Panc1 (cell line): Measurements from ENCODE around the gene EVI2B. TPM values are rescaled to one million over a fixed set of nuclear protein-coding genes. Genes with fewer than 3 reads are reported as not detected.
"Not testable (repeated sequence)": the region's sequence is repeated elsewhere in the genome, so short reads cannot be mapped to it uniquely, and the experiment has no call there.

ENCODE experiments used
- ATAC-seq: fragments of 200-7000 bp; cut with Tn5 transposase; 2 replicates; pipeline ENCODE4 v1.9.1; 2020; ENCODE audit warnings: mild to moderate bottlenecking, moderate library complexity
- BruUV-seq: library from RNA; stranded (reverse); fragments of 400-500 nt; replicated peaks from 2 replicates; lab custom pipeline; 2021; lab: Mats Ljungman, UMichigan
- CTCF ChIA-PET: fragments of 300-600 bp; sonication (Branson Sonifier 250); formaldehyde crosslinking; loops from one replicate; lab custom pipeline; 2022; ENCODE audit warnings: antibody characterized with exemption; lab: Charles Lee
- POLR2A ChIA-PET: fragments of 300-600 bp; sonication (Branson Sonifier 250); formaldehyde crosslinking; loops from one replicate; lab custom pipeline; 2022; ENCODE audit warnings: antibody characterized with exemption; lab: Charles Lee
- DNase-seq: peaks from one replicate; pipeline ENCODE4 v3.0.0-alpha.2; 2010; ENCODE audit warnings: low read depth, low spot score
- H3K27ac ChIP-seq: 2 replicates; pipeline ENCODE4 v1.5.1; 2011; ENCODE audit warnings: mild to moderate bottlenecking, low read length, inconsistent platforms
- H3K27me3 ChIP-seq: fragments of 200-500 bp; sonication (Bioruptor generic); 2 replicates; pipeline ENCODE4 v1.6.0; 2014; ENCODE audit warnings: low read length, inconsistent platforms; ENCODE audit not compliant: control insufficient read depth, insufficient read depth
- H3K36me3 ChIP-seq: fragments of 200-500 bp; sonication (Bioruptor generic); 2 replicates; pipeline ENCODE4 v1.5.1; 2014; ENCODE audit warnings: inconsistent platforms, mild to moderate bottlenecking, low read length, moderate library complexity; ENCODE audit not compliant: control insufficient read depth, insufficient read depth
- H3K4me1 ChIP-seq: 2 replicates; pipeline ENCODE4 v1.5.1; 2011; ENCODE audit warnings: inconsistent platforms, mild to moderate bottlenecking, low read length, moderate library complexity; ENCODE audit not compliant: control insufficient read depth, insufficient read depth
- H3K4me3 ChIP-seq, 2 experiments: 2 replicates each; pipeline ENCODE4 v1.5.1; 2011 to 2012; ENCODE audit warnings: low read depth in 2 of 2, low read length in 2 of 2, mild to moderate bottlenecking in 2 of 2, inconsistent platforms in 1 of 2, moderate library complexity in 1 of 2
- H3K9me3 ChIP-seq: fragments of 200-500 bp; sonication (Bioruptor generic); 2 replicates; pipeline ENCODE4 v1.5.1; 2014; ENCODE audit warnings: low read depth, mild to moderate bottlenecking, inconsistent platforms, low read length, moderate library complexity; ENCODE audit not compliant: control insufficient read depth, insufficient read depth
- POLR2AphosphoS5 ChIP-seq: IDR thresholded peaks from 2 replicates; pipeline ENCODE4 v1.6.1; 2012; ENCODE audit warnings: mild to moderate bottlenecking, low read depth, low read length, moderate library complexity
- SIN3A ChIP-seq: IDR thresholded peaks from 2 replicates; pipeline ENCODE4 v1.6.1; 2012; ENCODE audit warnings: low read depth, mild to moderate bottlenecking, low read length, moderate library complexity, borderline replicate concordance; ENCODE audit not compliant: insufficient read depth
- TCF7L2 ChIP-seq: IDR thresholded peaks from 2 replicates; pipeline ENCODE4 v1.6.1; 2011; ENCODE audit warnings: mild to moderate bottlenecking, low read depth, low read length, inconsistent platforms
- in situ Hi-C: cut with HindIII; loops from 2 replicates; pipeline ENCODE4 v1.10.0; 2016; ENCODE audit warnings: low sequenced_read_pairs, low pct_unique_long_range_greater_than_20kb
- intact Hi-C: fragments of 100-400 bp; cut with micrococcal nuclease; formaldehyde crosslinking; loops from one replicate; pipeline ENCODE4 v1.10.0; 2022; ENCODE audit not compliant: unreplicated experiment
- total RNA-seq: library from RNA; stranded (reverse); gene quantifications from one replicate; pipeline ENCODE4 v1.2.1, GENCODE V29; 2021; ENCODE audit not compliant: unreplicated experiment
- TF ChIP-seq, protein P1 (sequence below): fragments of 450-650 bp; IDR thresholded peaks from 2 replicates; pipeline ENCODE4 v1.5.1; 2017; ENCODE audit warnings: mild to moderate bottlenecking
- TF ChIP-seq, protein P2 (sequence below), 2 experiments: IDR thresholded peaks; 2 replicates each; pipeline ENCODE4 v1.6.1; 2011 to 2012; ENCODE audit warnings: low read depth in 2 of 2, control low read depth in 1 of 2, low read length in 1 of 2, mild to moderate bottlenecking in 1 of 2, moderate library complexity in 1 of 2; ENCODE audit not compliant: insufficient read depth in 1 of 2

The EVI2B gene
- total RNA-seq, 1 experiment from 2014 or later, result 0.08 TPM

DNA sequence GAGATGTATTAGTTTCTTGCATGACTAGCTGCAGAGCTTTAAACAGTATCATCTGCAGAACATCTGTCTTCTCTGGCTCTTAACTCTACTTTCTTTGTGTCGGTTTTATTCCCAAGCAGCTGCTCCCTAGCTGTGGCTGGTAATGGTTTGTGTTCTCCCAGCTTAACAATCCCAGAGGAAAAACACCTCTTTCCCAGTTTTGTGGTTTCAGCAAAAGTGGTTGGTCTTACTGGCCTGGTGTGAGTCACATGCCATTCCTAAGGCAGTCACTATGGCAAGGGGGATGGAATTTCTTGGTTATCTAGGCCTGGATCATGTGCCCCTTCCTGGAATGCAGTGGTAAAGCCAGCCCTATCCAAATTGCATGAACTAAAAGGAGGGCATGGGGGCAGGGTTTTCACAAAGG lies 44.3 kb downstream of the EVI2B start:
- Histone ChIP-seq H3K27me3 (no peaks in the 10 kb centered on the region), H3K4me3 (no peak overlapping the region), H3K27ac (no peak overlapping the region; the same call in 1 of the 2 replicates), H3K36me3 (peaks cover 9% of the 10 kb centered on the region), H3K4me1 (peaks cover 9% of the 10 kb centered on the region; the same call in 1 of the 2 replicates), H3K9me3 (no peaks in the 10 kb centered on the region)
- ATAC-seq (peak; percentile 97), DNase-seq (peak; percentile 24)
- intact Hi-C loops, result no loop called here
- CTCF ChIA-PET, result interaction anchor here (0.6 kb wide), 1 partner anchor 9 kb away, joined by 4 read pairs; no protein-coding TSS in a partner anchor
- TF ChIP-seq SIN3A, result no peak
- POLR2A ChIA-PET, result no interaction called here
- no TSS peak for BruUV-seq
- in situ Hi-C loops, result no loop called here

DNA sequence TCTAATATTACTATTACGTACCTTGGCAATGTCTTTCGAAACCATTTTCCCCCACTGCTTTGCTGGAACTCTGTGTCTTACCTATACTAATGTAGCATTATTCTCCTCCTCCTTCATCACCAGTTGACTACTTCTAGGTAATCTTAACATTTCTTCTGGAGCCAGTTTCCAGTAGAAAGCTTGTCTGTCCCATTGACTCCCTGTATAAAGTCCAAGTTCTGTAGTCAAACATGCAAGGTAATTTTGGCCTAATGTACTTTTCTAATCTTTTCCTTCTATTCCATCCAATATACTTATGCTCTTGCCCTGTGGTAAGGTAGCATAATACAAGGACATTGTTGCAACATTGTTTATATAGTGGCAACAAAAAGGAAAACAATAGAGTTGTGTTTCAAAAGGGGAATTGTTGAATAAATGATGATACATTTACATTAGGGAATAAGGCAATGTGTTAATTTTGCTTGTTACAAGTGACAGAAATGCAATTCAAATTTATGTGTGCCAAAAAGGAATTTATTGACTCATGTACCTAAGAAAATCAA lies 44.7 kb downstream of the EVI2B start:
- in situ Hi-C loops (no loop called here), intact Hi-C loops (no loop called here)
- Histone ChIP-seq H3K4me1 (peaks cover 9% of the 10 kb centered on the region; the same call in 1 of the 2 replicates), H3K36me3 (peaks cover 9% of the 10 kb centered on the region), H3K9me3 (no peaks in the 10 kb centered on the region), H3K27me3 (no peaks in the 10 kb centered on the region), H3K27ac (peak overlapping the region; percentile 24; the same call in 1 of the 2 replicates), H3K4me3 (no peak overlapping the region)
- ChIA-PET CTCF (interaction anchor here (0.6 kb wide), 1 partner anchor 8 kb away, joined by 4 read pairs; no protein-coding TSS in a partner anchor), POLR2A (interaction anchor here (0.6 kb wide), 1 partner anchor 44 kb away, joined by 3 read pairs; the partner anchor contains the start of gene EVI2B)
- no TSS peak for BruUV-seq
- TF ChIP-seq TCF7L2 (no peak), SIN3A (no peak), POLR2AphosphoS5 (no peak)
- TF ChIP-seq, protein P1, sequence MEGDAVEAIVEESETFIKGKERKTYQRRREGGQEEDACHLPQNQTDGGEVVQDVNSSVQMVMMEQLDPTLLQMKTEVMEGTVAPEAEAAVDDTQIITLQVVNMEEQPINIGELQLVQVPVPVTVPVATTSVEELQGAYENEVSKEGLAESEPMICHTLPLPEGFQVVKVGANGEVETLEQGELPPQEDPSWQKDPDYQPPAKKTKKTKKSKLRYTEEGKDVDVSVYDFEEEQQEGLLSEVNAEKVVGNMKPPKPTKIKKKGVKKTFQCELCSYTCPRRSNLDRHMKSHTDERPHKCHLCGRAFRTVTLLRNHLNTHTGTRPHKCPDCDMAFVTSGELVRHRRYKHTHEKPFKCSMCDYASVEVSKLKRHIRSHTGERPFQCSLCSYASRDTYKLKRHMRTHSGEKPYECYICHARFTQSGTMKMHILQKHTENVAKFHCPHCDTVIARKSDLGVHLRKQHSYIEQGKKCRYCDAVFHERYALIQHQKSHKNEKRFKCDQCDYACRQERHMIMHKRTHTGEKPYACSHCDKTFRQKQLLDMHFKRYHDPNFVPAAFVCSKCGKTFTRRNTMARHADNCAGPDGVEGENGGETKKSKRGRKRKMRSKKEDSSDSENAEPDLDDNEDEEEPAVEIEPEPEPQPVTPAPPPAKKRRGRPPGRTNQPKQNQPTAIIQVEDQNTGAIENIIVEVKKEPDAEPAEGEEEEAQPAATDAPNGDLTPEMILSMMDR, result no peak
- TF ChIP-seq, protein P2, sequence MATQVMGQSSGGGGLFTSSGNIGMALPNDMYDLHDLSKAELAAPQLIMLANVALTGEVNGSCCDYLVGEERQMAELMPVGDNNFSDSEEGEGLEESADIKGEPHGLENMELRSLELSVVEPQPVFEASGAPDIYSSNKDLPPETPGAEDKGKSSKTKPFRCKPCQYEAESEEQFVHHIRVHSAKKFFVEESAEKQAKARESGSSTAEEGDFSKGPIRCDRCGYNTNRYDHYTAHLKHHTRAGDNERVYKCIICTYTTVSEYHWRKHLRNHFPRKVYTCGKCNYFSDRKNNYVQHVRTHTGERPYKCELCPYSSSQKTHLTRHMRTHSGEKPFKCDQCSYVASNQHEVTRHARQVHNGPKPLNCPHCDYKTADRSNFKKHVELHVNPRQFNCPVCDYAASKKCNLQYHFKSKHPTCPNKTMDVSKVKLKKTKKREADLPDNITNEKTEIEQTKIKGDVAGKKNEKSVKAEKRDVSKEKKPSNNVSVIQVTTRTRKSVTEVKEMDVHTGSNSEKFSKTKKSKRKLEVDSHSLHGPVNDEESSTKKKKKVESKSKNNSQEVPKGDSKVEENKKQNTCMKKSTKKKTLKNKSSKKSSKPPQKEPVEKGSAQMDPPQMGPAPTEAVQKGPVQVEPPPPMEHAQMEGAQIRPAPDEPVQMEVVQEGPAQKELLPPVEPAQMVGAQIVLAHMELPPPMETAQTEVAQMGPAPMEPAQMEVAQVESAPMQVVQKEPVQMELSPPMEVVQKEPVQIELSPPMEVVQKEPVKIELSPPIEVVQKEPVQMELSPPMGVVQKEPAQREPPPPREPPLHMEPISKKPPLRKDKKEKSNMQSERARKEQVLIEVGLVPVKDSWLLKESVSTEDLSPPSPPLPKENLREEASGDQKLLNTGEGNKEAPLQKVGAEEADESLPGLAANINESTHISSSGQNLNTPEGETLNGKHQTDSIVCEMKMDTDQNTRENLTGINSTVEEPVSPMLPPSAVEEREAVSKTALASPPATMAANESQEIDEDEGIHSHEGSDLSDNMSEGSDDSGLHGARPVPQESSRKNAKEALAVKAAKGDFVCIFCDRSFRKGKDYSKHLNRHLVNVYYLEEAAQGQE (IDR thresholded peaks at IDR 0.05; ENCODE audit: insufficient read depth in 1 of 2, low read depth in 2 of 2, low read length in 1 of 2), result no peak
- DNase-seq (no peak), ATAC-seq (no peak)

- no TSS peak for BruUV-seq
- Histone ChIP-seq H3K27ac (no peak overlapping the region), H3K36me3 (peaks cover 15% of the 10 kb centered on the region), H3K4me3 (no peak overlapping the region), H3K4me1 (peaks cover 9% of the 10 kb centered on the region; the same call in 1 of the 2 replicates), H3K9me3 (no peaks in the 10 kb centered on the region), H3K27me3 (no peaks in the 10 kb centered on the region)
- intact Hi-C loops, result no loop called here
- no peak for ATAC-seq
- DNase-seq, result no peak
- in situ Hi-C loops, result no loop called here
- ChIA-PET POLR2A (interaction anchor here (0.6 kb wide), 1 partner anchor 246 kb away, joined by 3 read pairs; no protein-coding TSS in a partner anchor), CTCF (no interaction called here)
- TF ChIP-seq, protein P1, result peak; percentile 38; the same call in 1 of the 2 replicates
- no peak for TF ChIP-seq SIN3A
Measured at GRCh38 chr17:31266042-31266441, 47.8 kb downstream of the EVI2B start.

DNA sequence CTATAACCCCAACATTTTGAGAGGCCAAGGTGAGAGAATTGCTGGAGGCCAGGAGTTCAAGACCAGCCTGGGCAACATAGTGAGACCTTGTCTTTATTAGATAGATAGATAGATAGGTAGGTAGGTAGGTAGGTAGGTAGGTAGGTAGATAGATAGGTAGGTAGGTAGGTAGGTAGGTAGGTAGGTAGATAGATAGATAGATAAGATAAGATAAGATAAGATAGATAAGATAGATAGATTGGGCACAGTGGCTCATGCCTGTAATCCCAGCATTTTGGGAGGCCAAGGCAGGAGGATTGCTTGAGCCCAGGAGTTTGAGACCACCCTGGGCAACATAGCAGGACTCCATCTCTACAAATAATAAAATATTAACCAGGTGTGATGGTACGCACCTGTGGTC lies 50.9 kb downstream of the EVI2B start:
- BruUV-seq, H3K4me3 ChIP-seq, DNase-seq, POLR2A ChIA-PET, H3K27ac ChIP-seq, H3K9me3 ChIP-seq, H3K4me1 ChIP-seq, H3K27me3 ChIP-seq, intact Hi-C loops, in situ Hi-C loops, CTCF ChIA-PET, ATAC-seq: not testable (repeated sequence)
- peaks cover 25% of the 10 kb centered on the region for H3K36me3 ChIP-seq
